ENCODE results near the gene SRGAP1. TPM values are rescaled to one million over a fixed set of nuclear protein-coding genes. Genes with fewer than 3 reads are reported as not detected.

Gene SRGAP1
- polyA plus RNA-seq, 1 donor (not counting 4 experiments of a cell fraction or from before 2014, with no cell fraction given): 4.5 TPM

DNA sequence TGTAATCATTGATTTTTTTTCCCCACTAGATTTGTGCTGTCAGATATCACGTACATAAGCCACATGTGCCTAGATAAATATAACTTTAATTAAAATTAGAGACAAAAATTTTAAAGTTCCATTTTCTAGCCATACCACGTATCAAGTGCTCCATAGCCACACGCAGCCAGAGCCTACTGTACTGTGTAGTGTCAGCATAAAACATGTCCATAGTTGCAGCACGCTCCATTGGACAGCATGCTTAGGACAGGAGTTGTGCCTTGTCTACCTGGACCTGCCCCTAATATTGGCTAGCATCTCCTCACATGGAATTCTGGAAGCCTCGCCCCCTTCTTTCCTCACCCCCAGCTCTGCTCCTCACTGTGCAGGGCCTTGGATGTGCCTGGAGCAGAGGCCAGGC lies 116.5 kb downstream of the SRGAP1 start:
- no peak overlapping the region for H3K4me2 ChIP-seq (ENCODE audit: control insufficient read depth, extremely low read depth, insufficient read depth, low read depth, low read length)
- no peaks in the 10 kb centered on the region for H3K36me3 ChIP-seq (ENCODE audit: control insufficient read depth in 2 of 2, extremely low read depth in 1 of 2, insufficient read depth in 2 of 2, low read length in 2 of 2)
- TF ChIP-seq EZH2 (IDR thresholded peaks at IDR 0.05; ENCODE audit: low read length): no peak
- TF ChIP-seq, protein P1, sequence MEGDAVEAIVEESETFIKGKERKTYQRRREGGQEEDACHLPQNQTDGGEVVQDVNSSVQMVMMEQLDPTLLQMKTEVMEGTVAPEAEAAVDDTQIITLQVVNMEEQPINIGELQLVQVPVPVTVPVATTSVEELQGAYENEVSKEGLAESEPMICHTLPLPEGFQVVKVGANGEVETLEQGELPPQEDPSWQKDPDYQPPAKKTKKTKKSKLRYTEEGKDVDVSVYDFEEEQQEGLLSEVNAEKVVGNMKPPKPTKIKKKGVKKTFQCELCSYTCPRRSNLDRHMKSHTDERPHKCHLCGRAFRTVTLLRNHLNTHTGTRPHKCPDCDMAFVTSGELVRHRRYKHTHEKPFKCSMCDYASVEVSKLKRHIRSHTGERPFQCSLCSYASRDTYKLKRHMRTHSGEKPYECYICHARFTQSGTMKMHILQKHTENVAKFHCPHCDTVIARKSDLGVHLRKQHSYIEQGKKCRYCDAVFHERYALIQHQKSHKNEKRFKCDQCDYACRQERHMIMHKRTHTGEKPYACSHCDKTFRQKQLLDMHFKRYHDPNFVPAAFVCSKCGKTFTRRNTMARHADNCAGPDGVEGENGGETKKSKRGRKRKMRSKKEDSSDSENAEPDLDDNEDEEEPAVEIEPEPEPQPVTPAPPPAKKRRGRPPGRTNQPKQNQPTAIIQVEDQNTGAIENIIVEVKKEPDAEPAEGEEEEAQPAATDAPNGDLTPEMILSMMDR (optimal IDR thresholded peaks at IDR 0.05 in 1 of 3, IDR thresholded peaks at IDR 0.05 in 1 of 3, conservative IDR thresholded peaks at IDR 0.05 in 1 of 3; ENCODE audit: extremely low read depth in 1 of 3, insufficient read depth in 2 of 3, low read length in 3 of 3): no peak
- H3K4me1 ChIP-seq (ENCODE audit: control insufficient read depth, extremely low read depth, insufficient read depth, low read length): no peaks in the 10 kb centered on the region
- dilution Hi-C loops (cut with MboI; ENCODE audit: extremely low pct_ligation_motif_present, low sequenced_read_pairs): no loop called here
- no peaks in the 10 kb centered on the region for H3K27me3 ChIP-seq (ENCODE audit: control insufficient read depth, extremely low read depth, insufficient read depth, low read length)
- H4K20me1 ChIP-seq (ENCODE audit: control insufficient read depth, extremely low read depth, insufficient read depth, low read length): no peaks in the 10 kb centered on the region
- H3K9me3 ChIP-seq (ENCODE audit: control insufficient read depth, low read depth, low read length): no peaks in the 10 kb centered on the region
- peaks cover 11% of the 10 kb centered on the region for H3K79me2 ChIP-seq (ENCODE audit: control insufficient read depth, insufficient read depth, low read length)
- H2AFZ ChIP-seq (ENCODE audit: control insufficient read depth, low read length): no peak overlapping the region
- no peak overlapping the region for H3K4me3 ChIP-seq (ENCODE audit: control insufficient read depth in 2 of 3, extremely low read depth in 1 of 3, insufficient read depth in 2 of 3, low read depth in 1 of 3, low read length in 3 of 3)
- no peak overlapping the region for H3K27ac ChIP-seq (ENCODE audit: control insufficient read depth, insufficient read depth, low read length)
- no peak overlapping the region for H3K9ac ChIP-seq (ENCODE audit: control insufficient read depth, extremely low read depth, insufficient read depth, low read length)
- FAIRE-seq: no peak
- no peak for DNase-seq (ENCODE audit: low read depth, low spot score)
- H3K9me1 ChIP-seq (ENCODE audit: control insufficient read depth, extremely low read depth, insufficient read depth, low read length): no peaks in the 10 kb centered on the region

DNA sequence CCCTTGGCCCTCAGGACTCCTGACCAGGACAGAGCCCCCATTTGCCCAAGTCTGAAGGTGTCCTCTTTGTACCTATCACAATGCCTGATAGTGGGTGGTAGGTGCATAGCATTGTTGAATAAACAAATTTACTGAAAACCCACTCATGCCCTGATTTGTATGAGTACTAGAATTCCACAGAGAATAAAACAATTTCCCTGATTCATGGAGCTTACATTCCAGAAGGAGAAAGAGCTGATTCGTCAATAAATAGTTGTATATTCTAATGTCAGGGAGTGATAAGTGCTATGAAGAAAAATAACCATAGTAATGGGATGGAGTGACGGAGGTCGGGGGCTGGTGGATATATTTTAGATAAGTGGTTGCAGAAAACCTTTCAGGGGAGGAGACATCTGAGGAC lies 117.0 kb downstream of the SRGAP1 start:
- Histone ChIP-seq H3K27ac (ENCODE audit: control insufficient read depth, insufficient read depth, low read length) (no peak overlapping the region), H3K27me3 (ENCODE audit: control insufficient read depth, extremely low read depth, insufficient read depth, low read length) (no peaks in the 10 kb centered on the region), H3K9me3 (ENCODE audit: control insufficient read depth, low read depth, low read length) (no peaks in the 10 kb centered on the region), H3K4me1 (ENCODE audit: control insufficient read depth, extremely low read depth, insufficient read depth, low read length) (no peaks in the 10 kb centered on the region), H3K9ac (ENCODE audit: control insufficient read depth, extremely low read depth, insufficient read depth, low read length) (no peak overlapping the region), H3K9me1 (ENCODE audit: control insufficient read depth, extremely low read depth, insufficient read depth, low read length) (no peaks in the 10 kb centered on the region), H3K4me2 (ENCODE audit: control insufficient read depth, extremely low read depth, insufficient read depth, low read depth, low read length) (no peak overlapping the region), H4K20me1 (ENCODE audit: control insufficient read depth, extremely low read depth, insufficient read depth, low read length) (no peaks in the 10 kb centered on the region), H2AFZ (ENCODE audit: control insufficient read depth, low read length) (no peak overlapping the region), H3K4me3 (ENCODE audit: control insufficient read depth in 2 of 3, extremely low read depth in 1 of 3, insufficient read depth in 2 of 3, low read depth in 1 of 3, low read length in 3 of 3) (no peak overlapping the region), H3K79me2 (ENCODE audit: control insufficient read depth, insufficient read depth, low read length) (peaks cover 11% of the 10 kb centered on the region), H3K36me3 (ENCODE audit: control insufficient read depth in 2 of 2, extremely low read depth in 1 of 2, insufficient read depth in 2 of 2, low read length in 2 of 2) (no peaks in the 10 kb centered on the region)
- TF ChIP-seq, protein P1 (optimal IDR thresholded peaks at IDR 0.05 in 1 of 3, IDR thresholded peaks at IDR 0.05 in 1 of 3, conservative IDR thresholded peaks at IDR 0.05 in 1 of 3; ENCODE audit: extremely low read depth in 1 of 3, insufficient read depth in 2 of 3, low read length in 3 of 3): no peak
- TF ChIP-seq EZH2 (IDR thresholded peaks at IDR 0.05; ENCODE audit: low read length): no peak
- dilution Hi-C loops (cut with MboI; ENCODE audit: extremely low pct_ligation_motif_present, low sequenced_read_pairs): no loop called here
- FAIRE-seq (no peak), DNase-seq (ENCODE audit: low read depth, low spot score) (no peak)
